ENCODE results near the gene TMEM151A.

Gene TMEM151A

DNA sequence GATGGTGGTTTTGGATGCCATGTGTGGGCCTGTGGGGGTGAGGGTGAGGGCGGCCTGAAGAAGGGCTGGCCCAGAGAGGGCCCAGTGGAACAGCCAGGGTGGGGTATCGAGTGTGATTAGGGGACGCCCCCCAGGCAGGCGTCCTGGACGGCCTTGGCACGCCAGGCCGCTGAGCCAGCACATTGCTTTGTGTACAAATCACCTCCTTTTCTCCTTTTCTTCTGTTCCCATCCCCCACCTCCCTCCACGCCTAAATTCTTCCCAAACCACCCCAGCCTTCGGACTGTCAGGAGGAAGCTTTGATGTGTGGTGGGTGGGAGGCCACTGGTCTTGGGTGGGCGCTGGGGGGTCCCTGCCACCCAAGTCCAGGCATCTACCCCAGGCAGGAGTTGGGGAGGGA lies 33.0 kb downstream of the TMEM151A start:
- DNase-seq: no peak

GRCh38 chr11:66325263-66325671 lies 33.6 kb downstream of the TMEM151A start:
- no peak for DNase-seq

DNA sequence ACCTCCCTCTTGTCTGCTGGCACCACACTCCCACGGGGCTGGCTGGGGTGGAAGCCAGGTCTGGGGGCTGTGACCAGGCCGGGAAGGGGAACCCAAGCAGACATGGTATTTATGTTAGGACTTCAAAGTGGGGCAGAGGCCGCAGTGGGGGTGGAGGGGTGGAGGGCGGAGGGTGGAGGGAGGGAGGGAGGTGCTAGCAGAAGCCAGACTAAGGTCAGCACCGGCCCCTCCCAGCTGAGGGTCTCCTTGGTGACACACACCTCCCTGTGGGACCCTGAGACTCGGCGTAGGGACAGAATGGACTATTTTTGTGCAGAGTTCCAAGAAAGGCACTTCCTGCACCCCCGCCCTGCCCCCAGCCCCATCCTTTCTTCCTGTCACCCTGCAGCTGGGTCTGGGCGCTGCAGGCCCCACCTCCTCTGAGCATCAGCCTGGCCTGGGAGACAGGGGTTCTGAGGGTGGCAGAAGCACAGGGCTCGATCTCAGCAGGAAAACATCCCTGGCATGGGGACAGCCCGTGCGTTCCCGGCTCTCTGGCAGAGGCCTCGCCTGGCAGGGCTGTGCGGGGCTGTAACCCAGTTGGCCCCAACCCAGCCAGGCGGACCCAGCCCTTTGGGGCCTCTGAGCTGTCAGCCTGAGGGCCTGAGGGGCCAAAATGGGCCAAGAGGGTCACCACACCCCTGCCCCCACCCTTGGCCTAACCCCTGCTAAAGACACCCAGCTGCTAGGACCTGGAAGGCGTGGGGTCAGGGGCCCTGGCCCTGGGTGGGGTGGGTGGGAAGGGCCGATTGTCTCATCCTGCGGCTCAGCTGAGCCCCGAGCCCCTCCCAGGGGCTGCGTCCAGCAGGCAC lies 34.8 kb downstream of the TMEM151A start:
- no peak for DNase-seq

DNA sequence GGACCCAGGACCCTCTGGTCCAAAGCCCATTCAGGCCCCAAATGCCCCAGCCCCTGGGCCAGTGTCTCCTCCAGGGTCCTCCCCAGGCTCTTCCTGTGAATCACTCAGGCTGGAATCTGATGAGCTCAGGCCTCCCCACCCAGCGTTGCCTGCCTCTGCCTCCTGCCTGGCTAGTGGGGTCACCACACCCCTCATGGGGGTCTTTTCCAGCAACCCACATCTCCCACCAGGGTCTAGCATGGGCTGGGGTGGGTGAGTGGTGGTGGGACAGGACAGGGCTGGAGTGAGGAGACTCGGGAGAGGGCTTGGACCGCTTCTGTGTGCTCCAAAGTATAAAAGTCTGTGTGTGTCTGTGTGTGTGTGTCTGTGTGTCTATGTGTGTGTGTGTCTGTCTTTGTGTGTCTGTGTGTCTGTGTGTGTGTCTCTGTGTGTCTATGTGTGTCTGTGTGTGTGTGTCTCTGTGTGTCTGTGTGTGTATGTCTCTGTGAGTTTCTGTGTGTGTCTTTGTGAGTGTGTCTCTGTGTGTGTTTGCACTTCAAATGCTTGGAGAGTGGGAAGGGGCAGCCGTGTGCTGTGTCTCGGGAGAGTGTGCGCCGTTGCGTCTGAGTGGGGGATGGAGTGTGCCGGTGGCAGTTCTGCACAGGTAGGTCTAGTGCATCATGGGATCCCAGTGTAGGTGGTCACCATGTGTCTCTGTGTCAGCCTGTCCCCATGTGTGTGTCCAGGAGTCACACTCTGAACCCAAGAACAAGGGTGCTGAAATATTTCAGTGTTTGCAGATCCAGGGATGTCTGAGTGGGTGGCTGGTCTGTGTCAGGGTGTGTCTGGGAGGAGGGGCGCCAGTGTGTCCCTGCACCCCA lies 35.7 kb downstream of the TMEM151A start:
- no peak for DNase-seq

- no peak for DNase-seq
These were observed 36.3 kb downstream of the TMEM151A start for GRCh38 chr11:66328031-66328301.

DNA sequence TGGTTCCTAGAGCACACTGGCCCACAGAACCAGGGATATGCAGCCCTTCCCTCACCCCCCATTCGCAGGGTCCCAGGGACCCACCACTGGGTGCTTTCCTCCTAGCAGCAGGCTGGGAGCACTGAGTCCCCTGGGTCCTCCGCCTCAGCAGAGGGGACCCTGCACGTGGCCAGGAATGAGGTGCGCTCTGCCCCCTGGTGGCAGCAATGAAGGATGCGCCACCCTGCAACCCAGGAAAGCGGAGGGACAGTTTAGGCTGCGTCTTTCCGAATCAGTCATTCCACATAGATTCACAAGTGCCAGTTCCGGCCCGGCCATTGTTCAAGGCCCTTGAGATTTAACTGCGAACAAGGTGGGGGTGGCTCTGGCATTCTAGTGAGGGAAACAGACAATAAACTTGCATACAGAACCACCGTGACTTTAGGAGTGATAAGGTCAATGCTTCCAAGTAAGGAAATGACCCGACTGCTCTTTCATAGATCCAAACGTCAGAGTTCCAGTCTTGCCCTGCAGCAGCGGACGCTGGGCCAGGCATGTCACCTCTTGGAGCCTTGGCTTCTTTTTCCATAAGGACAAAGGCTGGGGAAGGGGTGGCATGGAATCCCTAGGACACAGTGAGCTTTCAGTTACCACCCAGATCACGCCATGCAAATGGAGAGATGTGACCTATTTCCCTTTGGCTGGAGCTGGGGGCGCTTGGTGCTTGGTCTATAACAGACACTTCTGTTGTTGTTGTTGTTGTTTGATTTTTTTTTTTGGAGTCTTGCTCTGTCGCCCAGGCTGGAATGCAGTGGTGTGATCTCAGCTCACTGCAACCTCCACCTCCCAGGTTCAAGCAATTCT lies 36.8 kb downstream of the TMEM151A start:
- peak; percentile 42 to 83 for DNase-seq

GRCh38 chr11:66329165-66329673 lies 37.5 kb downstream of the TMEM151A start:
- DNase-seq: no peak

DNA sequence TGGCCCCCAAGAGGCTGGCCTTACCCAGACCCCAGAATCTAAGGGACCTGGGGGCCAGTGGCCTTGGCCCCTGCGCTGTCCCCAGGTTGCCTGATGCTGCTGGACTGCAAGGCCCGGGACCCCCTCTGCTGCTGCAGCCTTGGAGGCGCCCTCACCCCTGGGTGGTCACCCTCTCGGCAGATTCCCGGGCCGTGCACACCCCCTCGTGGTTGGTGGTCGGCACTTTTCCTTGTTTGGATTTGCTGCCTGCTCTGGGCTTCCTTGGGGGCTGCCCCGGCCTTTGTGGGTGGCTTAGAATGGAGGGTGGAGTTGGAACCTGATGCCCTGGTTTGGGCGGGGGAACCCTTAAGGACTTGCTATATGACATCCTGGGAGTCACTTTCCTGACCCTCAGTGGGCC lies 39.2 kb downstream of the TMEM151A start:
- DNase-seq: no peak

- no peak for DNase-seq
These were observed 40.1 kb downstream of the TMEM151A start for GRCh38 chr11:66331542-66332370.

- no peak for DNase-seq
These were observed 40.9 kb downstream of the TMEM151A start for GRCh38 chr11:66332371-66333219.

DNA sequence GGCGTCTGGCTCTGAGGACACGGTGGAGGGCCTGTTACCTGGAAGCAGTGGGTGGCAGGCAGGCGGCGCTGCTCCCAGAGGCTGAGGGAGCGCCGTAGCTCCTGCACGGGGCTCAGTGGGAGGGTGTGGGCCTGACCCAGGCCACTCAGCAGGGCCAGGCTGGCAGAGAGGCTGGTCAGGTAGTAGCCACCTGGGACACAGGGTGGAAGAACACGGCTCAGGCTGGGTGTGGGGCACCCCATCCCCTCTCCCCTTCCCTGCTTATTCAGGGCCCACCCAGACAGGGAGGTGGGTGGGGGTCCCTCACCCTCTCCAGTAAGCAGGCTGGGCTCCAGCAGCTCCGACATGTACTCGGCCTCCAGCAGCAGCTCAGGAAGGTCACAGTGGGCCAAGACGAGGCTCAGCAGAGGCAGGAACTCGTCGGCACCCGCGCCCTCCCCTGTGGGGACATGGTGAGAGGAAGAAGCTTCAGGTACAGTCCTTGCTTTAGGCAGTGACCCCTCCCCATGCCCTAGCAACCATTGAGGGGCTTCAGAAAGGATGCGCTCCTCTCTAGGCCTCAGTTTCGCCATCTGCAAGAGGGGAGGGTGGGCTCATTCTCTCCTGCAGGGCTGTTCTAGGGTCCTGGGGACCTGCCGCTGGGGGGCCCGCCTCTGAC lies 41.7 kb downstream of the TMEM151A start:
- no peak for DNase-seq

- DNase-seq: no peak
These were observed 42.4 kb downstream of the TMEM151A start for GRCh38 chr11:66333896-66334604.

DNA sequence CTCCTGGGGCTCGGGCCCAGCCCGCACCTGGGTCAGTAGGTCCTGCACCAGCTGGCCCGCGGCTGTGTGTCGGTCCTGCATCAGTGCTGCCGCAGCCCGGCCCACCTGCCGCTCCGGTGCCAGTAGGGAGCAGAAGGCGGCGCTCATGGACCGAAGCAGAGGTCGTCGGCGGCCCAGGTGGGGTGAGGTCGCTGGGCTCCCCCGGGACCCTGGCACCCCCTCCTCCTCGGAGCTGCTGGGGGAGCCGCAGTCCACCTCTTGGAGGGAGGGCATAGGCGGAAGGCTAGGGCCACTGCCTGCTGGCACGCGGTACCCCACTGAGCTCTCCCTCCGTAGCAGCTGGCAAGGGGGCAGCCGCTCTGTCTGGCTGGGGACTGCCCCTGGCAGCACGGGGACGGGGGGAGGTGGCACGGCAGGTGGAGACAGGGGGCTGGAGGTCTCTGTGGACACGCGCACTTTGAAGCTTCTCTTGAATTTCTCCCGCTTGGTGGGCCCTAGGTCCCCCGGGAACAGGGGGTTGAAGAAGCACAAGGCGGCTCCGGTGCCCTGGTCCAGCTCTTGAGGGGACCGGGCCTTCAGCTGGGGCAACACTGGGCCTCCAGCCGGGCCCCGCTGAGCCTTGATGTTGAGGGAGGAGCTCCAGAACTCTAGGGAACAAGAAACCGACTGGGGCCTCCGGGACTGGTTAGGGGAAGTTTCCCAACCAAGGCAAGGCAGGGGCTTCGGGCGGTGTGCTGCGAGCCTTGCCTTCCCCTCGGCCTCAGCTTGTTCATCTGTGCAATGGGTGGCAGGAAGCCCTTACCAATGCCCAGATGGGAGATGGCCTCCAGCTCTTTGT lies 43.1 kb downstream of the TMEM151A start:
- peak; percentile 28 to 40 for DNase-seq

GRCh38 chr11:66335531-66336233 lies 44.0 kb downstream of the TMEM151A start:
- no peak for DNase-seq

DNA sequence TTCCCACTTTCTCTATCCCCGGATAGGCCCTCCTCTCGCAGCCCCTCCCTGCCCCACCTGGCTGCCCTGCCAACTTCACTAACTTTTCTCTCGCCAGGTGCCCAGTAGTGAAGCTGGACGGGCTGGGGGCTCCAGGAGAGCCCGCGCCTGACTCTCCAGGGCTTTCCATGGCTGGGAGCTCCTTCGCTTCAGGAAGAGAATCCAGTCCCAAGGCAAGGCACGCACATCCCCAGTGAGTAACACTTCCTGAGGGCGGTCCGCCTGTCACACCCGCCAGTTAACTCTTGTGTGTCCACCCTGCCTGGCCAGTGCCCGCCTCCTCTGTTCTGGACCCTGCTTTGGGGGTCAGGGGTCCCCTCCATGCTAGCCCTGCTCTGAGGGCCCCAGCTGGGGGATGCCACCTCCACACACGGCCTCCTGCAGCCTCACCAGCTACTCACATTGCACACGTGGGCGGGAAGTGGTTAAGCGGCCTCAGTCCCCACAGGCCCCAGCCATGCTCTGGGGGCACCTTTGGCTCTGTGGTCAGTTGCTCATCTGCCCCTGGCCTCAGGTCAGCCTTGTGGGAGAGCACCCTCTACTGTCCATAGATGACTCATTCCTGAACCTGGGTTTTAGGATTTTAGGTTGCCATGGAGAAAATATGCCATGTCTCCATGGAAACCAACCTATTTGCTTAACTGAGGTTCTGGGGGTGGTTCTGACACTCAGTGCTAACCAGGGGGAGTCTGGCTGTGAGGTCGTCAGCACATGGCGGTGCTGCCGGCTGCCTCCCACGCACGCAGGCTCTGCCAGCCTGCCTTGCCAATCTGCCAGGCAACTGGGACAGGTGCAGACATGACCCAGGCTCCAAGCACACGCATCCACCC lies 44.8 kb downstream of the TMEM151A start, which contains the start of gene RIN1:
RIN1 (minus strand) TSS at position 201 of the 869 bp plus-strand sequence; CDS start at position 169, 32 bp downstream.
- peak; percentile 62 to 67 for DNase-seq

DNA sequence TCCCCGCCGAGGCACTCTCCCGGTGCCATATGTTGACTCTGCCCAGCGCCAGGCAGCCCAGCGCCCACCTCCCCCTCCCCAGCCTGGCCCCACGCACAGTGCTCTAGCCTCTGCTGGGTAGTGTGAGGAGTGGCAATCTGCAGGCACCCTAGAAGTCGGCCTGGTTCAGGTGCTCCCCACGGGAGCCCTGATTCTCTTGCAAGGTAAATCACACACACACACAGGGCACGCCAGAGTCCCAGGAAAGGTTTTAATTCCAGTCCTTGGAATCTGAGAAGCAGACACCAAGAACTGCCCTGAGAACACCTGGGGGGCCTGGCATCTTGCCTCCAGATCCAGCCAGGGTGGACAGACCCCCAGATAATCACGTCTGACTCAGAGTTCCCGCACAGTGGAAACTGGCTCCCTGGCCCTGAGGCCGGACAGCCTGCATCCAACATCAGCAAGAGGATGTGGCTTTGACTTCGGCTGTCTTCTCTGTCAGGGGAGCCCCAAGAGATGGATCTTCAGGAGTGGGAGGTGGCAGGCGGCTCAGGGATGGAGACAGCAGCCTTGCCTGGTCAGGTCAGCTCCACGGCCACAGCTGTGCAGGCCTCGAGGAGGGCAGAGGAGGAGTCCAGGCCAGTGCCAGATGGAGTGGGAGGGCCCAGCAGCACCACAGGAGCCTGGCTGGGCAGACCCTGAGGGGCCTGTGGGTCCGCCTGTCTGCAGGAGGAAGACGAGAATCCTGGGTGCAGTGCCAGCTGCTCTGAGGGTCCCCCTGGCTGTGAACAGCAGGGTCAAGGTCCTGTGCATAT lies 45.6 kb downstream of the TMEM151A start:
- DNase-seq: no peak
